Hepatocyte (in vitro differentiated cells): ENCODE measurements around the gene STK10. TPM values are rescaled to one million over a fixed set of nuclear protein-coding genes. Genes with fewer than 3 reads are reported as not detected.

Source experiments
- DNase-seq: peaks from one replicate; pipeline ENCODE4 v3.0.0-alpha.2; 2016; ENCODE audit warnings: low spot score
- H2AFZ ChIP-seq: fragments of 200-600 bp; sonication (generic); 2 replicates; pipeline ENCODE4 v1.6.0; 2016; ENCODE audit warnings: antibody characterized with exemption, mild to moderate bottlenecking
- H3K27ac ChIP-seq: fragments of 200-600 bp; sonication (generic); 2 replicates; pipeline ENCODE4 v1.5.1; 2016; ENCODE audit warnings: mild to moderate bottlenecking
- H3K27me3 ChIP-seq: fragments of 200-600 bp; sonication (generic); 2 replicates; pipeline ENCODE4 v1.6.1; 2016
- H3K36me3 ChIP-seq: fragments of 200-600 bp; sonication (generic); replicated peaks from 2 replicates; pipeline ENCODE4 v1.5.1; 2016; ENCODE audit warnings: low read depth; ENCODE audit not compliant: insufficient read depth
- H3K4me1 ChIP-seq: fragments of 200-600 bp; sonication (generic); 2 replicates; pipeline ENCODE4 v1.5.1; 2016; ENCODE audit warnings: mild to moderate bottlenecking, moderate library complexity; ENCODE audit not compliant: insufficient read depth
- H3K4me2 ChIP-seq: fragments of 200-600 bp; sonication (generic); 2 replicates; pipeline ENCODE4 v1.6.0; 2016
- H3K4me3 ChIP-seq: fragments of 200-600 bp; sonication (generic); 2 replicates; pipeline ENCODE4 v1.5.1; 2016; ENCODE audit warnings: mild to moderate bottlenecking
- H3K79me2 ChIP-seq: fragments of 200-600 bp; sonication (generic); 2 replicates; pipeline ENCODE4 v1.6.0; 2017; ENCODE audit warnings: mild to moderate bottlenecking
- H3K9me2 ChIP-seq: fragments of 200-600 bp; sonication (generic); replicated peaks from 2 replicates; pipeline ENCODE4 v1.6.0; 2017; ENCODE audit warnings: mild to moderate bottlenecking; ENCODE audit not compliant: insufficient read depth
- H3K9me3 ChIP-seq: fragments of 200-600 bp; sonication (generic); 2 replicates; pipeline ENCODE4 v1.5.1; 2016; ENCODE audit warnings: low read depth, mild to moderate bottlenecking
- H4K20me1 ChIP-seq: fragments of 200-600 bp; sonication (generic); 2 replicates; pipeline ENCODE4 v1.6.0; 2016; ENCODE audit warnings: mild to moderate bottlenecking; ENCODE audit not compliant: insufficient read depth, poor library complexity, severe bottlenecking
- CTCF ChIP-seq: fragments of 200-600 bp; sonication (generic); IDR thresholded peaks from 2 replicates; pipeline ENCODE4 v1.5.1; 2016; ENCODE audit warnings: antibody characterized with exemption, mild to moderate bottlenecking; ENCODE audit not compliant: poor library complexity
- EZH2 ChIP-seq: fragments of 200-600 bp; sonication (generic); IDR thresholded peaks from 2 replicates; pipeline ENCODE4 v1.6.1; 2016; ENCODE audit warnings: antibody characterized with exemption, mild to moderate bottlenecking, borderline replicate concordance
- EZH2phosphoT487 ChIP-seq: fragments of 200-600 bp; sonication (generic); IDR thresholded peaks from one replicate; pipeline ENCODE4 v1.6.1; 2018; ENCODE audit warnings: antibody characterized with exemption, mild to moderate bottlenecking, low read depth, moderate library complexity; ENCODE audit not compliant: unreplicated experiment, severe bottlenecking
- WGBS: methylation state at CpG from one replicate; pipeline ENCODE4 v1.1.6; 2016; ENCODE audit warnings: low lambda C conversion rate; ENCODE audit errors: missing lambda C conversion rate; 5-methylcytosine and 5-hydroxymethylcytosine counted together
- polyA plus RNA-seq: library from polyadenylated mRNA; unstranded; fragments of >200 nt; fragmentation: Nextera tagmentation; extraction: Ambion mirVana; gene quantifications from 2 replicates; pipeline ENCODE4 v1.2.1, GENCODE V29; 2016
- total RNA-seq: library from RNA; depleted of rRNA; stranded (reverse); fragments of >200 nt; gene quantifications from 2 replicates; pipeline ENCODE4 v1.2.3, GENCODE V29; 2014

Gene STK10
- total and polyA plus RNA-seq, 2 experiments from 2014 or later = 11.3 to 19.3 TPM

- Histone ChIP-seq H3K4me2 (no peak overlapping the region), H3K36me3 (no peaks in the 10 kb centered on the region), H2AFZ (no peak overlapping the region), H3K4me3 (no peak overlapping the region), H3K9me2 (no peaks in the 10 kb centered on the region), H3K79me2 (peaks cover 2% of the 10 kb centered on the region), H4K20me1 (no peaks in the 10 kb centered on the region), H3K4me1 (peaks cover 12% of the 10 kb centered on the region), H3K27me3 (no peaks in the 10 kb centered on the region), H3K9me3 (no peaks in the 10 kb centered on the region), H3K27ac (no peak overlapping the region)
- no peak for DNase-seq
- TF ChIP-seq EZH2phosphoT487 (no peak), CTCF (no peak), EZH2 (no peak)
- WGBS = 97% methylated on average over 9 of the region's 9 CpGs
These were observed 39.6 kb downstream of the STK10 start for GRCh38 chr5:172148381-172148780.

- H3K9me3 ChIP-seq = no peaks in the 10 kb centered on the region
- H3K4me1 ChIP-seq = peaks cover 16% of the 10 kb centered on the region
- no peak for DNase-seq
- no peak overlapping the region for H2AFZ ChIP-seq
- no peak overlapping the region for H3K4me2 ChIP-seq
- H3K27me3 ChIP-seq = no peaks in the 10 kb centered on the region
- H3K36me3 ChIP-seq = no peaks in the 10 kb centered on the region
- H3K9me2 ChIP-seq = no peaks in the 10 kb centered on the region
- no peak overlapping the region for H3K4me3 ChIP-seq
- TF ChIP-seq EZH2phosphoT487 (no peak), CTCF (no peak), EZH2 (no peak)
- peaks cover 2% of the 10 kb centered on the region for H3K79me2 ChIP-seq
- H3K27ac ChIP-seq = no peak overlapping the region
- no peaks in the 10 kb centered on the region for H4K20me1 ChIP-seq
- 84% methylated on average over 10 of the region's 10 CpGs for WGBS
These were observed 40.2 kb downstream of the STK10 start for GRCh38 chr5:172147857-172148256.

DNA sequence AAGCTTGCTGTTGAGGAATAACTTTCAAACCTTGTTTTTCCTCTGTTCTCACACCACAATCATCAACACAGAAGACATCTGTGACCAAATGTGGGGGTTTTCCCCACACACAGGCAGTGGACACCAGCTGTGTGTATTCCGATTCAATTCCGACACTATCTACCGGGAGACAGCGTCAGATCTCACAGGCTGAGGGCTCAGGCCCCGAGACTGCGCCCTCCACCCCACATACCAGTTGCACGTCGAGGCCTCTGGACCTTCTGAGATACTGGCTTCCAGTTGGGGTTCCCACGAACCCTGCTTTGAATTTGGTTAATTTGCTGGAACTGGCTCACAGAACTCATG is 41.3 kb downstream of the STK10 start:
- Histone ChIP-seq H3K4me3 (no peak overlapping the region), H3K36me3 (no peaks in the 10 kb centered on the region), H3K4me2 (no peak overlapping the region), H4K20me1 (no peaks in the 10 kb centered on the region), H3K4me1 (peaks cover 24% of the 10 kb centered on the region), H3K79me2 (peaks cover 2% of the 10 kb centered on the region), H3K9me2 (no peaks in the 10 kb centered on the region), H2AFZ (no peak overlapping the region), H3K9me3 (no peaks in the 10 kb centered on the region), H3K27ac (no peak overlapping the region), H3K27me3 (no peaks in the 10 kb centered on the region)
- DNase-seq = no peak
- TF ChIP-seq CTCF (no peak), EZH2 (no peak), EZH2phosphoT487 (no peak)
- WGBS = 86% methylated on average over 9 of the region's 9 CpGs
